Erythroblast (primary cell): Measurements from ENCODE around the gene KCNMA1.

ENCODE experiments used
- DNase-seq, 2 experiments: peaks; one replicate each; lab custom pipeline; 2025; lab: John Stamatoyannopoulos, UW
- GATA1 ChIP-seq: IDR thresholded peaks from 2 replicates; pipeline ENCODE4 v1.6.1; 2011; ENCODE audit warnings: low read depth, mild to moderate bottlenecking, control low read depth, low read length, moderate library complexity
- POLR2A ChIP-seq: IDR thresholded peaks from 2 replicates; pipeline ENCODE4 v1.6.1; 2011; ENCODE audit warnings: mild to moderate bottlenecking, low read length

The KCNMA1 gene

DNA sequence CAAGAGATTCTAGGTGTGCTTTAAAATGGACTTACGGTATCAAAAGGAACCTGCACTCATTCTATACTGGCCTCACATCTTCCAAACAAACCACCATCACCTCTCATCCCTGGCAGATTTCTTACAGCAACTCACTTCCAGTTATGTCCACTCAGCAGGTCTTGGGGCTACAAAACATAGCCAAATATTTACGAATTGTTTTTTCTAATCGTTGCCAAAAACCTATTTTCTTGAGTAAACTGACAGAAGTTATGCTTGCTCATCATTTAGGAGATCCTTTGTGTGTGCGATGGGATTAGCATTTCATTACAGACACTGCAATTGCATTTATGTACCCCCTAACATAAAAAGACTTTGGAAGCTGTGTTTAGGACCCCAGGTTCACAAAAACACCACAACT, 2.7 kb downstream of the KCNMA1 start:
- DNase-seq = no peak
- no peak for TF ChIP-seq GATA1
- no peak for TF ChIP-seq POLR2A

DNA sequence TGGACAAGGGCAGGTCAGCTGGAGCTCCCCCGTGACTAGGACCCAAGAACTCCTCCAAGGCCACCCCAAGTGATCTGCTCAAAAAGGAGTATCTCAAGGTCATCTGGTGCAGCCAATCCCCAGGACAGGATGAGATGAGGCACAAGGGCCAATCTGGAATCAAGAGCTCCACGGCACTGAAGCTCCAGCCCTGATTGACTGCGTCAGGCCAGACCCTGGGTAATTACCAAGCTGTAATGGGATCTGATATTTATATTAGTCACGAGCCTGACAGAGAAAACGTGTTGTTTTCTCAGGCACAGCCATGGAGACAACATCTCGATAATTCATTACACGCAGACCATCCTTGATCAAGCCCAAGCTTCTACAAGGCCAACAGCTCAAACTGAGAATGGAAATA, 4.2 kb downstream of the KCNMA1 start:
- TF ChIP-seq GATA1 = no peak
- TF ChIP-seq POLR2A = no peak
- no peak for DNase-seq

DNA sequence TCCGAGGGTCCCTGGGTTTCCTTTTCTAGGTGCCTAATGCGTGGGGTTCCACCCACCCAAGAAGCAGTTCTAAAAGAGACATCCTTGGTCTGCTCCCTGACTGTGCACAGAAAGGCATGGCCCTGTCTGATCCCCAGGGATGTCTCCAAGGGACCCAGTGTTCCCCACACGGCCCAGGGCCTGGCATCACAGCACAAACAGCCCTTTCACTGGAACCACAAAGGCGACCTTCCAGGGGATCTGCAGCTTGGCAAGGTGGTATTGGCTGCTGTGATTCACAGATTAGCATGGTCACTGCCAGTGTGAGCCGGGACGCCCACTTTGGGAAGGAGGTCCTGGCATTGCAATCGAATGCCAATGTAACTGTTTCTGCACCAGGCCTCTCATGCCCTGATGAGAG, 6.4 kb downstream of the KCNMA1 start:
- TF ChIP-seq GATA1 (no peak), POLR2A (no peak)
- DNase-seq = no peak

DNA sequence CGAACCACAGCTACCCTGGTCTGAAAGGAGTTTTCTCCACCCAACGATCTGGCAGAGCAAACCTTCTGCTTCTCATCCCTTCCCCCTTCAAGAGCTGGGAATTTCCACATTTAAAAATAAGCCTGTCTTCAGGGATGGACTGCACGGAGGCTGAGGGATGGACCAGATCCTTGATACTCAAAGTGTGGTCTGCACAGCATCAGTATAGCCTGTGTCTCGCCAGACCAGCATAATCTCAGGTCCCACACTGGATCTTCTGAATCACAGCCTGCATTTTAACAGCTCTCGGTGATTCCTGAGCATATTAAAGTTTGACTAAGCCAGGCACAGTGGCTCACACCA, 7.1 kb downstream of the KCNMA1 start:
- DNase-seq = no peak
- TF ChIP-seq POLR2A (no peak), GATA1 (no peak)

DNA sequence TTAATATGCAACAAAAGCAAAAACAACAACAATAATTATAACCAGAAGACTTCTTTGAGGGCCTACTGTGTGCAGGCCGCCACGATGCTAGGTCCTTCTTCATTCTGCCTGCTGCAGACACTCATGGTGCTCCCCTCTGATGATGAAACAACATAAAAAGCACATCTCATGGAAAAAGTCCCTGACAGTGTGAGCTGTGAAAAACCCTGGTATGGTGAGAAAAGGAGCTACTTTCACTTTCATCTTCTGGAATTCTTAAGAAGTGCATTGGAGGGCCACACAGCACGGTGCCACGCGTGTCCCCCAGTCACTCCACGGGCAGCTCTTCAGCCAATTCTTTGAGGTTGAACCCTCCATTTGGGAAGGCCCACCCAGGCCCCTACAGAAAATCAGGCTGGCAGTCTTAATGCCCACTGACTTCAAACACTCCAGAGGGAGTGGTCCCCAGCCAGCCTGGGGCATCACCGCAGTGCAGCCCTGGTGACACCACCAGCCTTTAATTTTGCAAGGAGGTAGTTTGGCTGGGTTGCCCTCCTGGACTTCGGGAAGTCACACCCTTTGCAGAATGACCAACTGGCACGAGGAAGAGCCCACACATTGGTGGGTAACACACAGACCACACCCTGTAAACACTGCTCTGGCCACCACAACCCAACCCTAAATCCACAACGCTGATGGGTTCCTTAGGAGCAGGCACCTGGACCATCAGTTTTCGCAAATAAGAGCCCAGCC, 7.7 kb downstream of the KCNMA1 start:
- TF ChIP-seq POLR2A (no peak), GATA1 (no peak)

DNA sequence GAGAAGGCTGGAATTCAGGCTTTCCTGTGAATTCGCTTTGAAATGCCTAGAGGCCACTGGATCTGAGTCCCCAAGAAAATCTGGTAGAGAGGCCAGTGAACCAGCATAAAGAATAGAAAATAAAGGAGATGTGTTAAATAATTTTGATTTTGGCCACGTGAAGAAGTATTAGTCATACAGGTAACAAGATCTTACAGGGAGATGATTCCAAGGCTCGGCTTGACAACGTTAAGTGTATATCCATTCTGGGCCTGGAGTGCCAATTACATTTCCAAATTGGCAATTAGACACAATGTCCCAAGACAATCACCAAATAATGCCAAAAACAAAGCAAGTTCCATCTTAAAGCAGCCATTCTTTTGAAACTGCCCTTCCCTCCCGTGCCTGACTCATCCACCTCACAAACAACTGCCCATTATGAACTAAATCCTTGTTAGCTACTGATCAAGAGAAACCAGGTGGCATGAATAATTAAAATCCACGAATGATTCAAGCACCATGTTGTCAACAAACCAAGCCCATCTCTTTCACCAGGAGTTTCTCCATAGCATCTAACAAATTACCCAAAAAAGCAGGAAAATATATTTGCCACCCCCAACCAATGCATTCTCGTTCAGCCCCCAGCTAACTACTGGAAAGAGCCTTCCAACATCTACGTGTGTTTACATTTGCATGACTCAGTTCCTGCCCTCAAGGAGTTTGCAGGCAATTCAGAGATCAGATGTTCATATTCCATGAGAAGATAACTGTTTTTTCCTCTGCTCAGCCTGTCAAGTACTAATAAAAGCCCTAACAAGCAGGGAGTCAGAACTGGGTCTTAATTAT, 8.5 kb downstream of the KCNMA1 start:
- TF ChIP-seq POLR2A (no peak), GATA1 (no peak)
- no peak for DNase-seq

More for the DNA sequence above, 7.7 kb downstream of the KCNMA1 start:
- no peak for DNase-seq

DNA sequence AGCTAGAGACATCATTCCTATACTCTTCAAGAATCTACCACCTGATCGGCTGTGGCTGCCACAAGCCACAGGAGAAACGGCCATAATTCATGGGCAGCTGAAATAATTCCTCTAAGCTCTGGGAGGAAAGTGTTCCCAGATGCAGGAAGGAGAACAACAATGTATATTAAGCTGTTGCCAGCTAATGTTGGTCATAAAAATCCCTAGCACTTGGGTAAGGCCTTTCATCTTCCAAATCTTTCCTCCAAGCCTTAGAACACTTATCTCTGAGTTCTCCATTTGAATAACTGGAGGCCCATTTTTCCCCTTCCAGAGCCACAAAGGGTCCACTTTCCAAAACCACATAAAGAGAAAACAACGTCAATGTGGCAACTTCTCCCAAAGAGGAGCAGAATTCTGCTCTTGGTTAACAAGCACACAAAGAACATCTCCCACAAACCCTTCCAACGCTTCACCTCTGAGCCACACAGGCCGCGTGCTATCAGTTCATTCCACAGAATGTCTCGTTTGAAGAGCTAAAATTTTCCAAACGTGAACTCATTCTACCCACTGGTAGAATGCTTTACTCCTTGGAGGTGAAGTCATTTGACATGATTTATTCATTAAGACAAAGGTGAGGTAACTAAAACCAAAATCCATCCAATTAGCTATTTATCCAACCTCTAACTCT, 11.2 kb downstream of the KCNMA1 start:
- TF ChIP-seq POLR2A (no peak), GATA1 (no peak)
- DNase-seq = no peak

DNA sequence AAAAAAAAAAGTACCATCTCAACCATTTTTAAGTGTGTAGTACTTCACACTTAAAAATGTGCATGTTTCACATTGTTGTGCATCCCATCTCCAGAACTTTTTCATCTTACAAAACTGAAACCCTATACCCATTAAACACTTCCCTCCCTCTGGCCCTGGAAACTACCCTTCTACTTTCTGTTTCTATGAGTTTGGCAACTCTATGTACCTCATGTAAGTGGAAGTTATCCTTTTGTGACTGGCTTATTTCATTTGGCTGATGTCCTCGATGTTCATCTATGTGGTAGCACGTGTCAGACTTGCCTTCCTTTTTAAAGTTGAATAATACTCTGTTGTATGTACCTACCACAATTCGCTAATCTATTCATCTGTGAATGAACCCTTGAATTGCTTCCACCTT, 12.2 kb downstream of the KCNMA1 start:
- DNase-seq = no peak
- no peak for TF ChIP-seq GATA1
- TF ChIP-seq POLR2A = no peak

DNA sequence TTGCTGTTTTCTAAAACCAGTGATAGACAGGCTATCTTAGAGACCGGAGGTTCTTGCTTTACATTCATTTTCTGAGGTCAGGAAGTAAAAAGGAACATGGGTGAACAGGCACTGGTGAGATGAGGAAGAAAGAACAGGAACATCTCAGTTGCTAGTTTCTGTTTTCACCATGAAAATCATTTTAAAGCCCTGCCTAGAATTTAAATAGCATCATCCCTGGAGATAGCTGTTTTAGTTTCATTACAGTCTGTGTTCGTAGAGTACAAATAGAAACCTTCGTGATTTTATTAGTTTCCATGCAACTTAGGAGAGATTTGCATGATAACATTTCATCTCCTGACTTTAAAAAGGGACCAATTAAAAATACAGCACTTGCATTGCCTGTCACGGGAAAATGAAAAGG, 14.7 kb downstream of the KCNMA1 start:
- no peak for DNase-seq
- TF ChIP-seq GATA1 (no peak), POLR2A (no peak)

DNA sequence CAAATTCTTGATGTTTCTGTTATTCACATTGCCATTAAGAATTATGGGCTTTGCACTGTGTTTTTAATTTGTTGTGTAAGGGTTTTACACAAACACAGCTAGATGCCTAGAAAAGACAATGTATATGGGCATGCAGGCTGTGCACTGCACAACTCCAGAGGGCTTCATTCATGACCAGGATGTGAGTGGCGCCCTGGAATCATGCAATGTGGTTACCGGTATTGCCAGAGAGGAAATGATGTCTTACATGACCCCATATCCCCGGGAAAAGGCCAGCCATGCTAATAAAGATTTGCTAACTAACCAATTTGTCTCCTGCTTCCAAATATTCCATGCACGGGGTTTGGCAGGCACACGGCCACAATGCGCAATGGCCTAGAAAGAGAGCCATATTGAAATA, 16.9 kb downstream of the KCNMA1 start:
- no peak for TF ChIP-seq GATA1
- no peak for TF ChIP-seq POLR2A
- no peak for DNase-seq

DNA sequence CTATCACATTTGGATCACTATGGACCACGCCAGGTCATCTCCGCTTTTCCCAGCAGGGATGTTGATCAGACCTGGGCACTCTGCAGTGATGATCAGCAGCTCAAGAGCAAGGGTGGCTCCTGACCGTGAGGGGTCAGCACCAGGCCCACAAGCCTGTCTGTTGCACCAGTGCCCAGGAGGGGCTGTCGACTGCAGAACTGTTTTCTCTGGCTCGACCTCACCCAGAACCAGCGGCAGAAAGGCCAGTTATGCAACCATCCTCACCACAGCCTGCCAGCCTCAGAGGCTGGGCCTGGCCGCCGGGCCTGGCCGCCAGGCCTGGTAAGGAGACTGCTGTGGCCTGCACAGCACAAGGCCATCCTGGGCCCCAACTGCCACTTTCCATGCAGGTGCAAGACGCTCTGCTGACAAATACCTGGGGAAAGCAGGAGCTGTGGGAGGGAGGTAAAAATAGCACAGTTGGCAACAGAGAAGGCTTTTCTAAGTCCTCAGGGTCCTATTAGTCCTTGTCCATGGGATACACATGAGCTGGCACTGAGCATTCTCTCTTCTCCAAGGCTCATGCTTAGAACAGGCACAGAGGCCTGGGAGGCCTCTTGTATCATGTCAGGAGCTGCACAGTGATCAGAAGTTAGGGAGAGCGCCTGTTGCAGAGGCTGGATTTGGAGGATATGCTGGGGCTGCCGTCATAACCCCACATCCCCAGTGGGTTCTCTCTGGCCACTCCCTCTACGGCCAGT, 17.5 kb downstream of the KCNMA1 start:
- no peak for TF ChIP-seq POLR2A
- TF ChIP-seq GATA1 = no peak
- no peak for DNase-seq

DNA sequence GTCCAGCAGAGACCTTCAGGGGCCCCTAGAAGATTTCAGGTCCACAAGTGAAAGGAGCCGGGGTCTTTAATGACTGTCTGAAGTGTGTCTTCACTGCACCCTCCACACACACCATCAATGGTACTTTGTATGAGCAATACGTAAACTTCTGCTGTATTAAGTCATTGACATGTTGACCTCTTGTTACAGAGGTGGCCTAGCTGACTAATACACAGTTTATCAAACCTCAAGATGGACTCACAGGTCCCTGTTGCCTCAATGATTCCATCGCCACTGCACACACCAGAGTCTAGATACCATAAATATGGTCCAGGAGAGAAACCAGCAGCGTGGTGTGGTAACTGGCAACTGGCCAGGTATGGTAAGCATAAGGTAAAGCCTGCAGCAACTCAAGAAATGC, 19.5 kb downstream of the KCNMA1 start:
- DNase-seq = no peak
- TF ChIP-seq GATA1 = no peak
- no peak for TF ChIP-seq POLR2A

DNA sequence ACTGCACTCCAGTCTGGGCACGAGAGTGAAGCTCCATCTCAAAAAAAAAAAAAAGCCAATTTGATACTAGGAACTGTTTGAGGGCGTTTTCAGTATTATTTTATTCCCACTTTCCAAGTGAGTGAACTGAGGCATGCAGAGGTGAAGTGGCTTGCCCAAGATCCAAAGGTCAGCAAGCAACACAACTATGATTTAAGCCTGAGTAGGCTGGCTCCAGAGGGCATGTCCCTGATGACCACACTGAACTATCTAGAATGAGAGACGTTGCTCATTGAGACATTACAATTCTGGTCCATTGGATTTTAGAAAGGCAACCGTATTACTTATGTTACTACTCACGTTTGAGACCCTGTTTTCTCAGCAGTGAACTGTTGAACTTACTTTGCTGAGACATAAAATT, 20.8 kb downstream of the KCNMA1 start:
- no peak for DNase-seq
- no peak for TF ChIP-seq GATA1
- no peak for TF ChIP-seq POLR2A
